ENCODE measurements around the gene RLN3.

RLN3 gene

GRCh38 chr19:14056069-14056666 lies 28.2 kb downstream of the RLN3 start:
- DNase-seq: no peak

GRCh38 chr19:14056741-14057356 lies 28.9 kb downstream of the RLN3 start:
- DNase-seq: no peak

GRCh38 chr19:14058182-14059092 lies 30.5 kb downstream of the RLN3 start:
- no peak for DNase-seq

- no peak for DNase-seq
Measured at GRCh38 chr19:14059093-14059480, 31.1 kb downstream of the RLN3 start.

- DNase-seq: no peak
Measured at GRCh38 chr19:14059652-14060155, 31.8 kb downstream of the RLN3 start.

GRCh38 chr19:14061081-14061749 lies 33.3 kb downstream of the RLN3 start:
- no peak for DNase-seq

GRCh38 chr19:14061751-14062557 lies 34.0 kb downstream of the RLN3 start, which contains the start of gene PALM3:
Gene PALM3 (minus strand): TSS chr19:14062076. CDS start chr19:14061980, 96 bp downstream.
- no peak for DNase-seq

GRCh38 chr19:14062558-14062855 lies 34.6 kb downstream of the RLN3 start:
- DNase-seq: no peak

- DNase-seq: no peak
Measured at GRCh38 chr19:14063105-14063504, 35.2 kb downstream of the RLN3 start.

- DNase-seq: no peak
Measured at GRCh38 chr19:14066134-14066533, 38.2 kb downstream of the RLN3 start.

- DNase-seq: no peak
Measured at GRCh38 chr19:14070268-14071050, 42.5 kb downstream of the RLN3 start.

- no peak for DNase-seq
Measured at GRCh38 chr19:14072535-14073260, 44.8 kb downstream of the RLN3 start, which contains the start of gene MISP3. Gene MISP3 (plus strand): TSS chr19:14072786. CDS start chr19:14073310, 524 bp downstream.

- no peak for DNase-seq
Measured at GRCh38 chr19:14073261-14073924, 45.4 kb downstream of the RLN3 start.

- DNase-seq: no peak
Measured at GRCh38 chr19:14073925-14074838, 46.2 kb downstream of the RLN3 start.

- no peak for DNase-seq
Measured at GRCh38 chr19:14078411-14078810, 50.5 kb downstream of the RLN3 start.
